HG03571 (cell line): ENCODE results near the gene ARPP19.
"Not testable (repeated sequence)": the region's sequence is repeated elsewhere in the genome, so short reads cannot be mapped to it uniquely, and the experiment has no call there.

Experiments used
- ATAC-seq: cut with Tn5 transposase; IDR thresholded peaks from one replicate; pipeline ENCODE4 v1.9.1; 2021; ENCODE audit not compliant: unreplicated experiment

Gene ARPP19

GRCh38 chr15:52551762-52552161, 17.1 kb downstream of the ARPP19 start:
- no peak for ATAC-seq

DNA sequence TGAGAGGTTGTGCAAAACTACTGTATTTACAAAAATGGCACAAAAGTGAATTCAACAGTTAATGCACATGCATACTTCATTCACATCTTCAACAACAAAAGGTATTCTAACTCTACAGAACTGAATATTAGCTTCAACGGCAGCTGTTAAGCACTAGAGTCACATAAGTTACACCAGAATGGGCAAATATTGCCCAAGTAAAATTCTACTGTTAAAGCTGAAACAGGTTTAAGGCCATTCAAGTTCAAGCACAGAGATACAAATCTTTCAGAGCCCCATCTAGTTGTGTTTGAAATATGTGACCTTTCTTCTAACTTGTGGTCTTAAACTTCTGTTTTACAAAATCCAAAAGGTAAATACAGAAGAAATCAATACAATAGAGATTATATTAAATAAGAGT, 17.6 kb downstream of the ARPP19 start:
- not testable (repeated sequence) for ATAC-seq

DNA sequence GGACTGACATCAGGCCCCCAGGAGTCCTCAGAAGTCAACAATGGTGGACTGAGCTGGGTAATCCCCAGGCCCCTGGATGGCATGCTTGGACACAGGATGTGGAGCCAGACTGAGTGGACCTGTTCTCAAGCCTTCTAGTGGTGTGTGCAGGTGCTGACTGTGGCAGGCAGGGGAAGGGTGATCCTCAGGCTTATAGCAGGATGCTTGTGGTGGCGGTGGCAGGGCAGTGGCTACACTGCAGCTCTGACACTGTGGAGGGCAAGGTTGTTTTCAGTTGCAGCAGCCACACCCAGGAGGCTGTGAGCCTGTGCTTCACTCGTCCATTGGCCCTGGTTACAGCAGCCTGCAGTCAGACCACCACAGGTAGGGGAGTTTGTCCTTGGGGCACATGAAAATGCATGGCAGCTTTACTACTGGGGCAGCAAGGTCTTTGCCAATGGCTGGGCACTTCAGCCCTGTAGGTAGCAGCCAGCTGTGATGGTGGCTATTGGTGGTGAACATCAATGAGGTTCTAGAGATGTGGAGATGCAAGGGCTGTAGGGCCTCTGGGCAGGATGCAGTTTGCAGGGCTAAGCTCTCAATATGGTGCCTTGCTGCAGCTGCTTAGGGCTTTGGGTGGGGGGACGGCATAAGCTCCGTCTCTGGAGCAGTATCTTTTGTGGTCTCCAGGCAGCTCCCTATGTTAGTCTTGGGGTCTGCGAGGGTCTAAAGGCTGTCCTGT, 22.6 kb downstream of the ARPP19 start:
- no peak for ATAC-seq

- no peak for ATAC-seq
These were observed 28.3 kb downstream of the ARPP19 start for GRCh38 chr15:52540374-52541012.

GRCh38 chr15:52537459-52537858, 31.4 kb downstream of the ARPP19 start:
- no peak for ATAC-seq

DNA sequence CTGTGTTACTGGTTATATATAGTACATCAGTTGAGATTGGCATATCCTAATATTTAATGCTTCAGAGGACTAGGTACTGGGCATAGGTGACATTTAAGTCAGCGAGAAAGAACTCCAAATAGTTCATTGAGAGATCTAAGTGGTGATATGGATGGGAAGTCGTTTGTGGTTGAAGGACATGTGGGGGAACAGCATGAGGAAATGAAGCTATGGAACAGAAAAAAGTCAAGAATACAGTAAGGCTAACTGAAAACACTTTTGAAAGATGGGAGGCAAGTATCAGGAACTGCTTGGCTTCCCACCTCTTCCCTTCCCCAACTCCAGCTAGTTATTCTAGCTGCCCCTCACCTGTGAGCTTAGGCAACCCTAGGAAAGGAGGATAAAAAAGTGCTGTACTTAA, 36.4 kb downstream of the ARPP19 start:
- ATAC-seq = no peak

DNA sequence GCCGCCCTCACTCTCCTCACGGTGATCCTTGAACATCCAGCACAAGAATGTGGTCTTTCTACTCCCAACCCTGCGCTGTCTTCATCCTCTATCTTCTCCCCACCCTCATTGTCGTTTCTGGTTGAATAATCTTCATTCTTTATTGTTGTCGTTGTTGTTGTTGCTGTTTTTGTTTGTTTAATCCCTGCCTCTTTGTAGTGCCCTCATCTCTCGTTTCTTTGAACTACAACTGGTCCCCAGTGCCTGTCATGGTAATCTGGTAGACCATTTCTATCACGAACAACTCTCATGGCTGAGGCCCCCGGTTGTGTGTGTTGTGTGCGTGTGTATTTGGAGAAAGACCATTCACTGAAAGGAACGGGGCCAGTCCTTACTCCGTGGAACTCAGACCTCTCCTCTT, 38.9 kb downstream of the ARPP19 start:
- no peak for ATAC-seq

DNA sequence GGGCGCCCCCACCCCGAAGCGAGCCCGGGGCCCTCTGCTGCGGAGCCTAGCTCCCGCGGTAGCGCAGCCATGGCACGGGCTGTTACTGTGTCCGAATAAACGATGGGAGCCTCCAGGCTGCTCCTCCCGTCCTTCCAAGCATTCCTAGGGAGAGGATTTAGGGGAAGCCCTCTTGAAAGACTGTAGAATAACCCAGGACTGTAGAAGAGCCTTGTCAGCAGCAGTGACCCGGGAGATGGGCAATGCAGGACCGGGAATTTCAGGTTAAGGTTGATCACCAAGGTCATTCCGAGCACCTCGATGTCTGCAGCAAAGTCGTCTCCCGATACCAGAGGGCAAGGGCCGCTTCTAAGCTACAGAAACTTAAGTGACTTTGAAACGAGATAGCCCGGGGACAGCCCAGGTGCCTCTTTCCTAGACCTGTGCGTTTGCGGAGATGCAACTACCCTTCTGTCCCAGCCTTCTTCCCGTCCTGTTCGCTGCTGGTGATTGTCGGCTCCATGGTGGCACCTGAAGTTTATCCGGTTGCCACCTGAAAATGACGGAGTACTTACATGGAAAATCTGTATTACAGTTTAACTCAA, 39.4 kb downstream of the ARPP19 start:
- no peak for ATAC-seq

DNA sequence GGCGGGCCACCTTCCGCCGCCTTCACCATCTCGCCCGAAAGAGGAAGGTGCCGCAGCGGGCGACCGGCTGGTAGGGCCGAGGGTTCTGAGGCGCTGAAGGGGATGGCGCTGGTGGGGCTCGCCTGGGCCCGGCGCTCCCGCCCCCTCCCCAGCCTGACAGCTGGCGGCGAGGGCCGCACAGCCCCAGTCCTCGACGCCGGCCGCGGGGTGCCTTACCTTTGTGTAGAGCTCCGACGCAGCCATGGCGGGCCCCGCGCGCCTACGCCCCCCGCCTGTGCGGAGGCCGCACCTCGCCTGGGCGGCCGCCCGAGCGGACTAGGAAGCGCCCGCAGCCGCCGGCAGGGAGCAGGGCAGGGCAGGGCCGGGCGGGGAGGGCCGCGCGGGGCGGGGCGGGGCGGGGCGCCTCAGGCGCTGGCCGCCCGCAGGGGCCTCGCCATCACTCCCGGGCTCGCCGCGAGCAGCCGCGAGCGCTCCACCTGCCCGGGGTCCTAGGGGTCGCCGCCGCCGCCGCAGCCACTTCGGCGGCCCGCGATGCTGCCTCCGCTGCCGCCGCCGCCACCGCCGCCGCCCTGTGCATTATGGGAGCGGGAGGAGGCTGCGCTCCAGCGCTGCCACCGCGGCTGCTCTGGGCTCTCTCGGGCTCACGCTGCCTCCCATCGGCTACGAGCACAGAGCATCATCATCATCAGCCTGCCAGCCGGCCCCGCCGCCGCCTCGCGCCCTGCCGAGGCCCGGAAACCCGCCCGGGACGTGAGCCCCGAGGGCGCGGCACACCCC, 40.1 kb downstream of the ARPP19 start, which contains the start of gene MYO5A:
Gene MYO5A, minus strand, starts transcription at position 317 of the 777 bp plus-strand sequence. Its CDS starts 74 bp downstream, at position 243.
- peak; percentile 79 for ATAC-seq

GRCh38 chr15:52527911-52528563, 40.8 kb downstream of the ARPP19 start:
- peak; percentile 5 for ATAC-seq

- ATAC-seq = no peak
These were observed 41.5 kb downstream of the ARPP19 start for GRCh38 chr15:52527196-52527910.

GRCh38 chr15:52524223-52525136, 44.4 kb downstream of the ARPP19 start:
- no peak for ATAC-seq

GRCh38 chr15:52523647-52524046, 45.2 kb downstream of the ARPP19 start:
- no peak for ATAC-seq

DNA sequence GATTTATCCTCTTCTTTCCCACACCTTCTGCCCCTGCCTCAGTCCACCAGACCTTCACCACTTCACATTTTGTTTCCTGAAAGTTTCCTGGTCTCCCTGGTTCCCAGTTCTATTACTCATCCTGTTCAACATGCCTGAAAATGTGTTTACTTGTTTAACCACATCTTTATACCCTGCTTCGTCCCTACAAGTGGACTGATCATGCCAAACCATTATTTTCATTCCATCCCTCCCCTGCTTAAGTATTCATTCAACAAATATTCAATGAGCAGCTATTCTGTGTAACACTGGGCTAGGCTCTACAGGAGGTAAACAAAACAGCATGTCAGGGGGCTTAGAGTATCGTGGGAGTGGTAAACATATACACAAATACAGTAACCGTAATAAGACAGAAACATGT, 45.6 kb downstream of the ARPP19 start:
- ATAC-seq = no peak

DNA sequence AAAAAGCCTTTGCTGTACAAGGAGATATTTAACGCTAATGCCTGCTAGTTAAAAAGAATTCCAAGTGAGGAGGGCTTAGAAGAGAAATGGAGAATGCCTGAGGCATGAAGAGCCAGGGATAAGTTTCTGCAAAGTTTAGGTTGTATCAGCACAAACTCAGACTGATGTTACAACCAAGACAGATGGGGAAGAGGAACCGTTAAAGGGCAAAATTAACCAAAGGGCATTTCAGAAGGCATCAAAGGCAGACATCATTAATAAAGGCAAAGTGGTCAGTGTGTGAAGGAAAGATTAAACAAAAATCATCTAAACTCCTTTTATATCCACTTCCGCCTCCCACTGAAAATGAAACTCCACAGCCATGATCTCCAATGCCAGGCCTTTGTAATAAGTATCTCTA, 47.1 kb downstream of the ARPP19 start:
- ATAC-seq = no peak

- no peak for ATAC-seq
These were observed 48.4 kb downstream of the ARPP19 start for GRCh38 chr15:52520421-52520820.

DNA sequence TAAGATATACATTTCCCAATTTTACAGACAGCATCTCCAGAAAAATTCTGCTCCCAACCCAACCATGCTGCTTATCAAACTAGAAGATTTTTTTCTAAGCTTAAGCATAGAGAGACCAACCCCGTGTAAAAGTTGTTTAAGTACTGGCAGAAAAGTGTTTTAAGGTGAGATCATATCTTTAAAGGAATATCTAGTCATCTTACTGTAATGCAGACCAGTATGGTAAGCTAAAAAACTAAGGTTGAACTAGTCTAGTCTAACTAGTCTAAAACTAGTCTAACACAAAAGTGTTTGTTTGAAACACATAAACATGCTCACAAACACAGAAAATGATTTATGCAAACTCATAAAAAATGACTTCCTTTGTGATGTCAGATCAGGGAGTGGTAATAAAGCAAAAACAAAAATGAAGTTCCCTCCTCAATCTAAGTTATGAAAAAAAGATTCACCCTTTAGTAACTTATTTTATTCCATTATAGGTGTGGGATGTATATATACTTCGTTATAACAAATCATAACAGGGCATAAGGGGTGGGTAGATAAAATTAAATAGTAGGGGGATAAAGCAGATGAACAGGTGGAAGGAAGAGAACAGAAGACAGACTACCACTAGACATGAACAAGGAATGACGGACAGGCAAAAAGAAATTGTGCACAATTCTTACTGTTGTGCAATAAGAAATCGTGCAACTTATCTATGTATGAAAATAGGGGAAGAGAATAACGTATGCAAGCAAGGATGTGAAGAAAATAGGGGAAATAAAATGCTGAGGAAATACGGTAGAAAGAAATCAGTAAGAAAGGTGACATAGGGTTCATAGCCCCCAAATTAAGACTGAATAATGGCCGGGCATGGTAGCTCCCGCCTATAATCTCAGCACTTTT, 50.1 kb downstream of the ARPP19 start:
- no peak for ATAC-seq

GRCh38 chr15:52517014-52517413, 51.8 kb downstream of the ARPP19 start:
- ATAC-seq = no peak
